SH-SY5Y (cell line): ENCODE data around the gene PHACTR3.

ENCODE experiments used
- GATA2 ChIP-seq: IDR thresholded peaks from 2 replicates; pipeline ENCODE4 v1.6.1; 2011; ENCODE audit warnings: mild to moderate bottlenecking, low read depth, low read length
- GATA3 ChIP-seq: IDR thresholded peaks from 2 replicates; pipeline ENCODE4 v1.6.1; 2011; ENCODE audit warnings: low read depth, mild to moderate bottlenecking, low read length, moderate library complexity

GRCh38 chr20:59808729-59809381, 204.5 kb downstream of the PHACTR3 start:
- TF ChIP-seq GATA3, result no peak
- no peak for TF ChIP-seq GATA2
